ENCODE measurements around the gene KARS1.

Gene KARS1

DNA sequence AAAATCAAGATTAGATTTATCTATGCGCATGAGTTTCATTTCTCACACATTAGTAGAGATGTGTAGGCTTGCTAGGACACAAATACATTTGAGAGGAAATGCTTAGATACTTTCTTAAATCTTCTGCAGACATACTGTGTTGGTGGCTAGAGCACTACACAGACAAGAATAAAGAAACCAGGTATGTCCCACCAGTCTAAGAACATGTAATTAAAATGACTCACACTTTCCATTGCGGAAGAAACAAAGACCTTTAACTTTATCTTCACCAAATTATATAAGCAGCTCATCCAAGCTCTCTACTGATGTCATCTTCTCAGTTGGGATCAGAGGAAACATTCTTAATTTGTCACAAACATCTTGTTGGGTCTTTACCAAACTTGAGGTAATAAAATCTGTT, 68.7 kb downstream of the KARS1 start:
- no peak for DNase-seq

GRCh38 chr16:75578212-75578611, 69.3 kb downstream of the KARS1 start:
- no peak for DNase-seq

Measured in activated T-cell treated with anti-CD3 and anti-CD28 coated beads, Interleukin-2, amount 50 U/mL, for 1 hour (primary cell).